Superior temporal gyrus (tissue), 1 donor: ENCODE measurements around the gene AIPL1.
"Not testable (repeated sequence)": the region's sequence is repeated elsewhere in the genome, so short reads cannot be mapped to it uniquely, and the experiment has no call there.

Source experiments
- DNase-seq: peaks from one replicate; pipeline ENCODE4 v3.0.0-alpha.2; 2016; ENCODE audit errors: extremely low spot score

Gene AIPL1, protein sequence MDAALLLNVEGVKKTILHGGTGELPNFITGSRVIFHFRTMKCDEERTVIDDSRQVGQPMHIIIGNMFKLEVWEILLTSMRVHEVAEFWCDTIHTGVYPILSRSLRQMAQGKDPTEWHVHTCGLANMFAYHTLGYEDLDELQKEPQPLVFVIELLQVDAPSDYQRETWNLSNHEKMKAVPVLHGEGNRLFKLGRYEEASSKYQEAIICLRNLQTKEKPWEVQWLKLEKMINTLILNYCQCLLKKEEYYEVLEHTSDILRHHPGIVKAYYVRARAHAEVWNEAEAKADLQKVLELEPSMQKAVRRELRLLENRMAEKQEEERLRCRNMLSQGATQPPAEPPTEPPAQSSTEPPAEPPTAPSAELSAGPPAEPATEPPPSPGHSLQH

DNA sequence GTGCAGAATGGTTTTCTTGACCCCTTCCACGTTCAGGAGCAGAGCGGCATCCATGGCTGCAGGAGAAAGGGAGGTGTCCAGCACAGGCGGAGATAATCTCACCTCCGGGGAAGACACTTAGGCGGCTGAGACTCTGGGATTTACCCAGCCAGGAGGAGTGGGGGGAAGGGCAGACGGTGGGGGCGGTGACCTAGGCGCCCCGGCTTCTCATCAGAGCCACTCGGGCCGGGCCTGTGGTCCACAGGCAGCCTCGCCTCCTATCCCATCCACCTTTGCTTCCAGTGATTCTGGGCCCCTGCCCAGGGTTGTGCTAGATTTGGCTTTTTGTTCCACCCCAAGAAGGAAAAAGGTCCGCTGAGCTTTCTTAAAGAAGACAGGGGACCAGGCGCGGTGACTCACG lies at the start of gene AIPL1:
Gene AIPL1 (minus strand): TSS at position 71 of the 400 bp plus-strand sequence. CDS start 17 bp downstream, at position 54.
- no peak for DNase-seq

DNA sequence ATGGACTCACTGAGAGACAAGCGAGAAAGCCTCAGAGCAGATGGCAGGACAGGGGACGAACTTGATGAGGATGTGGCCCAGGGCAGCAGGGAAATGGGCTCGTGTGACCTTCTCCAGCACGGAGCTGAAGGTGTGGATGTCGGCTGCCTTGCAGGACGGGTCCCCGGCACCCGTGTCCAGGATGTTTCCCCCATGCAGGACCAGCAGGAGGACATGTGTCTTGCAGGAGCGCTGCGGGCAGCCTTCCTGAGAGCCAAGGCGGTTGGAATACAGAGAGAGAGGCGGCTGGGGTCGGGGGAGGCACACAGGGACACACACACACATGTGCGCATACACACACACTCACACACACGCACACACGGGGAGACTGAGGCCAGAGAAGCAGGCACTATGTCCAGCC lies 48.6 kb upstream of the AIPL1 start:
- DNase-seq = no peak

DNA sequence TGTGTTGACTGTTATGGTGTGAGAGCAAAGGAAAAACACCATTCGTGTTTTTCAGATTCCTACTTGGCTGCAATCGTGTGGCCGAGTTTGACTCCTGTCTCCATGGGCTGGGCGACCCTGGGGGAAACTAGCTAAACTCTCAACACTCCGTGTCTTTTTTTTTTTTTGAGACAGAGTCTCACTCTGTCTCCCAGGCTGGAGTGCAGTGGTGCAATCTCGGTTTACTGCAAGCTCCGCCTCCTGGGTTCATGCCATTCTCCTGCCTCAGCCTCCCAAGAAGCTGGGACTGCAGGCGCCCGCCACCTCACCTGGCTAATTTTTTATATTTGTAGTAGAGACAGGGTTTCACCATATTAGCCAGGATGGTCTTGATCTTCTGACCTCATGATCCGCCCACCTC lies 47.9 kb upstream of the AIPL1 start:
- DNase-seq = not testable (repeated sequence)

DNA sequence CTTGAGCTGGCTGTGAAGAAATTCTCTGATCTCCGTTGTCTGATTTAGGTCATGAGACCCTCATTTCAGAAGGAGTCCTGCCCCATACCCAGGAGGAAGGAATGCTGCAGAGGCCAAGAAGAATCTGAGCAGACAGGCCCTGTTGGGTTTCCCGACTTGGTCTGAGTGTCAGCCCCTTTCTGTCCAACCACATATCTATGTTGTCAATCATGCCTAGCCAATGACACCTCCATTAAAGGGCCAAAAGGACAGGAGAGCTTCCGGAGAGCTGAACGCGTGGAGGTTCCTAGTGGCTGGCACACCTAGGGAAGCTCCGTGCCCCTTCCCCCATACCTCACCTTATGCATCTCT lies 47.2 kb upstream of the AIPL1 start:
- DNase-seq = no peak

DNA sequence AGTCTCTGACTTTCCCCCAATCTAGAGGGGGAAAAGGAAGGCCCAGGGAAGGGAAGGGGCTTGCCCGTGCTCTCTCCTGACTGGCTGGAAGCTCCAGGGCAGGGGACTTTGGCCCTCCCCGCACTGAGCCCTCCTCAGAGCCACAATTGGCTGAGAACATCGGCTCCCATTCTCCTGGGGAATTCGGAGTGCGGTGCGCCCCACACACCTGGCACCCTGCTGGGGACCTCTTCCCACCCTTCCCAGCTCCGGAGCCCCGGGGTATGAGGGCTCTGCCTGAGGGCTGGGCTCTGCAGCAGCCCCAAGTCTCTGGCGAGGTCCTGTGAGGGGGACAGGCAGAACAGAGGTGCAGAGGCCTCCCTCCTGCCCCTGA lies 45.4 kb upstream of the AIPL1 start:
- no peak for DNase-seq

DNA sequence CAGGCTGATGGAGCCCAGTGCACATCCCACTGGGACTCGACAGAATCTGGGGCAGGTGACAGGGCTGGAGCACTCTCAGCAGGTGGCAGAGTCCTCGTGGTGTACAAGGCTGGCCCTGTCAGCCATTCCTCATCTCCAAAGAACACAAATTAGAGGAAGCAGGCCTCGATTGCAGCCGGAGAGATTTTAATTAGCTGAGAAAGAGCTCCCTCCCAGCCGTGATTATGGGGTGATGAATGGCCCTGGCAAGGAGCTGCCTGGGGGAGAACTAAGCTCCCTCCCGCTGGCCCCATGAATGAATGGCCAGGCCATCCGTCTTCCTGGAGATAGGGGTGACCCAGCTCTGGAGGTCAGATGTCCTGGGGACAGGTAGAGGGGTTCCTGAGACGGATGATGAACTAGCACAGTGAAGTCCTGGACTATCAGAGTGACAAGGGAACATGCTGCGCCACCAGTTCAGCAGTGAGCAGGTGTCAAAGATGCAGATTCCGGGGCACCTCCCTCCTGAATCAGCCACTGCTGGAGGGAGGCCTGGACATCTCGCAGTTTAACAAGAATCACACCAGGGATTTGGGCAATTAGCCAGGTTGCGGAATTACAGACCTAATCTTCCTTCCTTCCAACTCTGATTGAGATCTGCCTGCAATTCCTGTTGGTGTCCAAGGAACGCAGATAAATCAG lies 44.8 kb upstream of the AIPL1 start:
- DNase-seq = no peak

DNA sequence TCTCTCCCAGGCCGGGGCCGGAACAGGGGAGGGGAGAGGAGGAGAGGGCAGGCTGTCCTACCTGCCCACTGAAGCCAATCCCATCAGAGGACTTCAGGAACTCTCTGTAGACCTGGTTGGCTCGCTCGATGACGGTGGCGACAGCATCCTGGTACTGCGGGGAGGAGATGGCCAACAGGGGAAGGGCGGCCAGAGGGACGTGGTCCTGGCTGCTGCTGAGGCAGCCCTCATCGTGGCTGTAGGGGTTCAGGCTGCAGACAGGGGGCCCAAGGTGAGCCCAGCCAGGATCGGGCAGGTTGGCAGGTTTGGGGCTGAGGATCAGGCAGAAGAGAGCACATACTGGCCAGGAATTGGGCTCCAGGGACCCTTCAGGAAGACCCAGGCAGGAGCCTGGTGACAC lies 43.6 kb upstream of the AIPL1 start:
- DNase-seq = no peak

DNA sequence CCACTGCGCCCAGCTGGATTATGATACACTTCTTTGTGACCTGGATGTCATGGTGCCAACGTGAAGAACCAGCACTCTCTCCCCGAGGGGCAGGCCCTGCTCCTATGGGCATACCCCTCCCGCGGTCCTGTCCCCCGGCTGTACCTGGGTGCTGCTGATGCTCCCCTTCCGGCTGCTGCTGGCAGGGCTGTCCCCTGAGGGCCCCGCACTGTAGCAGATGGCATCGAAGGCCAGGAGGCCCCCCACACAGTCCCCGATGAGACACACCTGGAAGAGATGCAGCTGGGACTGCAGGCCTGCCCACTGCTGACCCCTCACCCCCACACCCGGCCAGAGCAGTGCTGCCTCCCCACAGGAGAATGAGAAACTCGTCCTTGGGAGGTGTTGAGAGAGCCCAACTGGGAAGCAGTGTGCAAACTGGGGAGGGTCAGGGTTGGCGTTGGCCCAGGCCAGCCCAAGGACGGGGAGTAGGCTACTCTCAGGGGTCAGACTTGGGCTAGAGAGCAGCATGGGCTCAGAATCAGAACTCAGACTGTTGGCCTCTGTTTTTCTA lies 43.0 kb upstream of the AIPL1 start:
- DNase-seq = no peak

DNA sequence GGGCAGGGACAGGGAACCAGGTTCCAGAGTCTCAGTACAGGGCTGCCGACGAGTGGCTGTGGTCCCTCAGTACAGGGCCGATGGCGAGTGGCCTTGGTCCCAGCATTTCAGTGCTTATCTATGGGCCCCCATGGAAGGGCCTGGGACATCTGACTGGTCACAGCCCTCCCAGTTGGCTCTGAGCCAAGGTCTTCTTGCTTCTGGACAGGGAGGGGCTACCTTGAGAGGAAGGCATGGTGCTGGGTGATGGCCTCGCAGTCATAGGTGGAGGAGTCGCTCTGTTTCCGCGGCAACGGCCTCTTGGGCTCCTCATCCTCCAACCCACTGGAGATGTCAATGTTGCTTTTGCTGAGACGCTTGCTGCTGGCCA lies 41.9 kb upstream of the AIPL1 start:
- no peak for DNase-seq

DNA sequence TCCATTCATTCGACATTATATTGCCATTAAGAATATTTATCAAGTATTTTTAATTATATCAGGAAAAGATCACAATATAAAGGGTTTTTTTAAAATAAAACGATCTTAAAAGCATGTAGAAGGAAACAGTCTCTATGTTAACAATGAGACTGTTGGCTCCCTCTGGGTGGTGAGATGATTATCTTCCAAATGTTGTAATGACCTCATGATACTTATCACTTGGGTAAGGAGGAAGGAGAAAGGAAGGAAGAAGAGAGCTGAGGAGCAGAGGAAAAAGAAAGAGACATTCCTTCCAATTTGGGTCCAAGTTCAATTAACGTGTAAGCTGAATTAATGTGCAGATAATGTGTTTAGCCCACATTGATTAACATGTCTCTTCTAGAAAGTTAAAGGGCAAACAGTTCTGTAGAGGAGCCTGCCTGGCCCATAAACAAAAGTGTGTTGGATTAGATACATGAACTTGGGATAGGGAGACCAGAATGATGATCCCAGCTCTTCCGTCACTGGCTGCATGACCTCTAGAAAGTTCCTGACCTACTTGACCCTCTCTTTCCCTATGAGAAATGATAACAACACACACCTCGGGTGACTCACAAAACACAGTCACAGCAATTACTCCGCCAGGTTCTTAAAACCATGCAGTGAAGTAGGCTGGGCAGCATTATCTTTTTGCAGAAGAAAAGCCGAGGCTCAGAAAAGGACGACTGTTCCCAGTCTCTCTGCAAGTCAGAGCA lies 41.3 kb upstream of the AIPL1 start:
- DNase-seq = no peak

DNA sequence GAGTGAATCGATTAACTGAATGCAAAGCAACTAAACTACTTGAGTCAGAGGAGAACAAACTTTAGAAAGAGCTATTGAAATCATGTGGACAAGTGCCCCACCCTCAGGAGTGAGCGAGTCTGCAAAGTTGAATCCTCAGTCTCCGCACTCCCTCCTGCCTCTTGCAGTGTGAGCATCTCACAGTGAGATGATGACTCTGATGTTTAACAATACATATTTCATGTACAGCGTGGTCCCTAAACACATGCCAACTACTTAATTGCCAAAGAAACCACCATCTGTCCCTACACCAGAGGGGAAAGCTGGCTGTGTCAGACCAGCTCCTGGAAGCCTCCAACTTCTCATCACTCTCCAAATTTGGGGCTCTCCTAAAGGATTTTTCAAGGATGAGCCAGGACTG lies 40.5 kb upstream of the AIPL1 start:
- no peak for DNase-seq

DNA sequence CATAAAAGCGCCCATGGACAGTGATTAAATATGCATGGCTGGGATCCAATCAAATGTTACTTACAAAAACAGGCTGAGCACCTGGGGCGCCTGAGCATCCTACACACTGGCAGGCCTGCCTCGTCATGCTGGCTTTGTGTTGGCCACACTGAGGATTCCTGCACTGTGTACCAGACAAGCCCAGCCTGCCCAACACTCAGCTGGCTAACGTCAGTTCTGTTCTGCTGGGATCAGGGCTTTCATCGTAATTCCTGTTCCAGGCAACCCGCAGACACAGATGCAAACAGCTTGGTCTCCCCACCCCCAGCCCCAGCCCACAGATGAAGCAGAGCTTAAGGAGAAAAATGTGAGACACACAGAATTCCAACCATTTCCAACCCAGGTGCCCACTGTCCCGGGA lies 40.0 kb upstream of the AIPL1 start:
- DNase-seq = no peak

DNA sequence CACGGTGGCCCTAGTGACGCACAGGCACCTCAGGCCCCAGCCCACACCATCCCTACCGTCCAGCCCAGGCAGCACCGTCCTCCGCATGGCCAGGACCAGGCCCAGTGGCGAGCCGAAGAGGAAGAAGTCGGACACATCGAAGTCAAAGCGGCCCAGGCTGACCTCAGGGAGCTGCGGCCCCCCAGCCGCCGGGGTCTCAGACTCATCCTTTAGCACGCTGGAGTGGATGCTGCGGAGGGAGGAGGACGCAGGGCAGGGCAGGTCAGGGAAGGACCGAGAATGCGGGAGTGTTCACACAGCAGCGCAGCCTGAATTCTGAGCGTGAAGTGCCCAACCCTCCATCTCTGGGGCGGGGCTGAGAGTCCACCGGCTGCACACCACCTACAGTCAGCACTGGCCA lies 39.5 kb upstream of the AIPL1 start:
- DNase-seq = no peak

DNA sequence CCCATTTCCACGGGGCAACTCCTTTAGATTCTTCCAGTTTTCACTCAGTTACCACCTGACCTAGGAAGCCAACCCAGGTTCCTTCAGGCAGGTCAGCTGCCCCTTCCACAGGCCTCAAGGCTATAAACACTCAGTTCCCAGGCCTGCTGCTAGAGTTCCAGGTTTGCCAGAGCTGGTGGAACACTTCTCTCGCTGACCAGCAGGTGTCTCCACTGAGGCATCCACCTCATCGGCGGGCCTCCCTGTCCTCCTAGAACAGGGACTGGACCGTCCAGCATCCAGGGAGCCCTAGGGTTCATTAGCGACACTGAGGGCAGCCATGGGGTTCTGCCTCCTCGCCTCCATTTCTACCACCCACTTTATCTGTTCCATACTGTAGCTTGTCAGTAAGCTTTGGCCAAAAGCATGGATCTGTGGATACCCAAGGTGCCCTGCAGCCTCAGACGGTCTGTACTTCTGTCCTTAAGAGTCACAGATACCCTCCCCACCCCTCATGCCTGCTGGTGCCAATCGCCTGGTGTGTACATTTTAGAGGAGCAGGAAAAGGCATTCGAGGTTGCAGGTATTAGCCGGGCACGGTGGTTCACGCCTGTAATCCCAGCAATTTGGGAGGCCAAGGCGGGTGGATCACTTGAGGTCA lies 38.3 kb upstream of the AIPL1 start:
- DNase-seq = peak; percentile 85

DNA sequence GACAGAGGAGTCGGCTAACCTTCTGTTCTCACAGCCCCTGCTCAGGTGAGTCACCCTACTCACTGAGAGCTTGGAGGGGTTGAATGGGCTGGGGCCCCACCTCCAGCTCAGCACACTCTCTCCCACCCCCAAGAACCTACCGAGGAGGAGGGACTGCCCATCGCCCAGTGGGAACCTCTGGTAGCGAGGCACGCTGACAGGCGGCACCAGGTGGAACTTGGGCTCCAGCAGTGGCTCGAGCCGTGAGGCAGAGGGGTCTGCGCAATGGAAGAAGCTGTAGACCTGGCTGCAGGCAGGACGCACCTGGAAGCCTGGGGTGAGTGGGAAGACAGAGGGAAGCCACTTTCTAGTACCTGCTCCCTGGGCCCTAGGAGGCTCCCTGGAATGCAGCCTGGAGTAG lies 37.6 kb upstream of the AIPL1 start:
- no peak for DNase-seq

DNA sequence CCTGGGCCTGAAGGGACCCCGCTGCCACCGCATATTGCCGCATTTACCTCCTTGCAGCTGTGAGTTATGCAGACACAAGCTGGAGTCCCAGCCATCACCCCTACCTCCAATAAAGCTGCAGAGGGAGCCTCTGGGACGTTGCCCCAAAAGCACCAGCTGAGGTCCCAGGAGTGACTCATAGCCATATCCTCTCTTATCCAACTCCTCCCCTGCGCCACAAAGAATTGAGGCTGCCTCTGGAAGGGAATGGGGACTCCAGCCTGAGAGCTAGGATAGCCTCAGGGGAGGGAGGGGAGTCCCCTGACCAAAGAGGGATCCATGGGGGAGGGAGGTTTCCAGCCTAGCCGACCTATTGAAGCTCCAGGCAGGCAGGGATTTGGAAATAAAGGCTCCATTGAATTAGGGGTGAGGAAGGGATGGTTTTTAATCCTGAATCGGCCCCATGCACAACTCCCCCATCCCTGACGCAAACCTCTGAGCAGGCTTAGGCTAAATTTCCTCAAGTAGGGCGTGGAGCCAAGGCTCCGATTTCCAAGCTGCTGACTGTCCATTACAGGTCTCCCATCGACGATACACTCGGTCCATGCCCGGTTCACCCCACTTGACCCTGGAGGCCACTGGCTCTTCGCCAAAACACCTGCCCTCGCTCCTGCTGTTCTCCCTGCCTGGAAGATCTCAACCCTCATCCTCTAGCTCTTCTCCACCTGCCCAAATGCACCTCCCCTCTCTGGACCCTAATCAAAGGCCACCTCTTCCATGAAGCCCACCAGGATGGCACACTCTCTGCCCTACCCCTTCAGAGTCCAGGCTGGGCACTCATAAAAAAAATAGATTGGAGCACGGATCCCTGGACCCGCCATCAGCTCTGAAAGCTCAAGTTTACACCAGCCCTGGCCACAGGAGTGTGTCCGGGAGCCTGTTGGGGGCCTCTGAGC lies 36.9 kb upstream of the AIPL1 start:
- DNase-seq = no peak

DNA sequence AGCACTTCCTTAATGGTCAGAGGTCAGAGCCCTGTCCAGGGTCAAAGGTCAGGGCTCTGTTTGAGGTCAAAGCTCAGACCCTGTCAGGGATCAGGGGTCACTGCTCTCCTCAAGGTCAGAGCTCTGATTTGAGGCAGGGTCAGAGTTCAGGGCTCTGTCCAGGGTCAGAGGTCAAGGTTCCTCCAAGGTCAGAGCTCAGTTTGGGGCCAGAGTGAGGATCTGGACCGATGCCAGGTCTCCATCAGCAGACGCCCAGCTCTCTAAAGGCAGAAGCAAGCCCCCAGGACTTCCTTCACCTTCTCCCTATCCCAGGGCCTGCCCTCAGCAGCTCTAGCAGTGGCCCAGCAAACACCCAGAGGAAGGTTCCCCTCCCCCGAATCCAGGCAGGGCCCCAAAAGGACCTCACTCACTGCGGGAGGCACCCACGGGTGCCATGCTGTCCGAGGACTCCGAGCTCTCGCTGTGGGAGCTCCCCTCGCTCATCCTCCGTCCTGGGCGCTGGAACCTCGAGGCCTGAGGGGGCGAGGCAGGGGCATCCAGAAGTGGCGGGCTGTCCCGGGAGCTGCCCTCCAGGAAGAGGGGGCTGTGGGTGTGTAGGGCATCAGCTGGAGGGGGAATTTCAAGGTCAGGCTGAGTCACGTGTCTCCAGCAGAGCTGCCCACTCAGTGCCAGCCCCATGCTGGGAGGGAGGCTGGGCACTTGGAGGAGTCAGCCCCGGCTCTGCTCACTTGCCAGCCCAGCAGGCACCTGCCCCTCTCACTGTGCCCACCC lies 36.0 kb upstream of the AIPL1 start:
- DNase-seq = no peak

DNA sequence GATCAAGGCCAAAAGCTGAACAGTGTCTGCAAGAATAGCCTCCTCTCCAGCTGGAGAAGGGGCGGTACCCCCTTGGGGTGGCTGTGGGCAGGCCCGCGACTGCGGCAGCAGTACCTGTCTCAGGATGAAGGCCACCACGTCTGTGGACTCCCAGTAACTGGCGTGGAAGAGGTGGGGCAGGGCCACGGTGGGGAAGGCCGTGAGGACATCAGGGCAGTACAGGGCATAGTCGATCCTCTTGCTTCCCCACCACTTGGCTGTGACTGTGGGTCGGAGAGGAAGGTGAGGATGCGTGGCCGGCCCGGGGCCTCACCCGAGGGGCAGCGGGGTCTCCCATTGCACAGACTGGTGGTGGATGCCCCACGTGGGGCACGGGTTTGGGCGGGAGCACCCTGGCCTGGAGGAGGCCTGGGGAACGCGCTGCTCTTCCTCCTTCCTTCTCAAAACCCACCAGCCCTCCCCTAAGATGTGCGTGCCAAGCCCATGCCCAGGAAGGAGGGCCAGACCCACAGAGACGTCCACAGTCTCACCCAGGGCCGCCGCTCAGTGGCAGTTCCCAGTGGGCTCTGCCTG lies 35.3 kb upstream of the AIPL1 start:
- DNase-seq = no peak

DNA sequence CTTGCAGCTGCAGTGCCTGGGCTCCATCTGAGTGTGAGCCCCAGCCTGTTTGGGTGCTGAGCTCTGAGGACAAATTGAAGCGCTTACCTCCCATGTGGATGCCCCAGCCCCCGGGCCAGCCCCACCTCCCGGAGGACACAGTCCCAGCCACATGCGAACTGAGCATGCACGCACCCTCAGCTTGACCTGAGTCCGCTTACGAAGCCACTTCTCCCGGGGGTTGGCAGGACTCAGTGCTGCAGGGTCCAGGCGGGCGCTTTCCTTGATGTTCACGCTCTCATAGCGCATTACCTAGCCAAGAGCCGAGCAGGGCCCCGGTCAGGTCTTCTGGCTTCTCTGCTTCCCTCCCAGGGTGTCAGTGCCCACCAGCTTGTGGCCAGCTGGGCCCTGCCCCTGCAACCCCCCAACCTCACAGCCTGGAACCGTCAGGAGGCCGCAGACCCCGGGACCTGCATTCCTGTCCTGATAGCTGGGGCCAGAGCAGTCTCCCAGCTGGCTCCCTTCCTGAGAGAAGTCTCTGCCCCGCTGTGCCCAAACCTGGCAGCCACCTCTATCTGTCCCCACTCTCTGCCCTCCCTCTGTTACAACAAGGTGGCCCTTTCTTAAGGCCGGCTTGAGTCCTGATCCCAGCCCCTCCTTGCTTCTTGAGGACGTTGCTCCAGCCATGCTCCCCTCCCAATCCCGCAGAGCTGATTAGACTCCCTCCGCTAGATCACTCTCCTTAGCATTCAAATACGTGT lies 33.3 kb upstream of the AIPL1 start:
- DNase-seq = no peak
